OCI-LY1 (cell line): ENCODE measurements around the gene NPAS3.

Experiments
- H2AFZ ChIP-seq: fragments of 200-600 bp; sonication (generic), shearing (Covaris generic); 2 replicates; pipeline ENCODE4 v1.6.0; 2014; ENCODE audit warnings: antibody characterized with exemption, mild to moderate bottlenecking, low read length
- H3F3A ChIP-seq: fragments of 200-600 bp; sonication (generic), shearing (Covaris generic); 2 replicates; pipeline ENCODE4 v1.6.0; 2014; ENCODE audit warnings: mild to moderate bottlenecking, antibody characterized with exemption, low read length, moderate library complexity; ENCODE audit not compliant: insufficient read depth
- H3K27ac ChIP-seq: fragments of 200-600 bp; sonication (generic); 2 replicates; pipeline ENCODE4 v1.5.1; 2014; ENCODE audit warnings: low read length, mixed run types, mild to moderate bottlenecking, low read depth; ENCODE audit not compliant: poor library complexity, severe bottlenecking
- H3K27me3 ChIP-seq: fragments of 200-600 bp; sonication (generic); 2 replicates; pipeline ENCODE4 v1.6.0; 2014; ENCODE audit warnings: antibody characterized with exemption, mild to moderate bottlenecking, low read length, moderate library complexity; ENCODE audit not compliant: insufficient read depth
- H3K36me3 ChIP-seq: fragments of 200-600 bp; sonication (generic); 2 replicates; pipeline ENCODE4 v1.6.1; 2014; ENCODE audit warnings: mild to moderate bottlenecking, antibody characterized with exemption, low read length, moderate library complexity, mixed read lengths; ENCODE audit not compliant: insufficient read depth
- H3K4me1 ChIP-seq: fragments of 200-600 bp; sonication (generic); 2 replicates; pipeline ENCODE4 v1.5.1; 2014; ENCODE audit warnings: mild to moderate bottlenecking, low read length, moderate library complexity; ENCODE audit not compliant: insufficient read depth, severe bottlenecking
- H3K4me2 ChIP-seq: fragments of 200-600 bp; sonication (generic), shearing (Covaris generic); 2 replicates; pipeline ENCODE4 v1.6.1; 2014; ENCODE audit warnings: low read length
- H3K4me3 ChIP-seq: fragments of 200-600 bp; sonication (generic); 2 replicates; pipeline ENCODE4 v1.5.1; 2014; ENCODE audit warnings: low read length, low read depth, mild to moderate bottlenecking, mixed read lengths; ENCODE audit not compliant: poor library complexity, severe bottlenecking
- H3K79me2 ChIP-seq: fragments of 200-600 bp; shearing (Covaris generic); 2 replicates; pipeline ENCODE4 v1.6.1; 2016; ENCODE audit warnings: mixed run types, low read length, mixed read lengths; ENCODE audit not compliant: insufficient read depth
- H3K9ac ChIP-seq: fragments of 200-600 bp; sonication (generic), shearing (Covaris generic); 2 replicates; pipeline ENCODE4 v1.6.1; 2014; ENCODE audit warnings: mild to moderate bottlenecking, low read length, mixed read lengths
- H3K9me2 ChIP-seq: fragments of 200-600 bp; sonication (generic), shearing (Covaris generic); 2 replicates; pipeline ENCODE4 v1.6.1; 2014; ENCODE audit warnings: low read depth, mild to moderate bottlenecking, low read length, mixed read lengths
- H3K9me3 ChIP-seq: fragments of 200-600 bp; shearing (Covaris generic); 2 replicates; pipeline ENCODE4 v1.6.1; 2014; ENCODE audit warnings: low read length, mixed read lengths
- H4K20me1 ChIP-seq: fragments of 200-600 bp; sonication (generic), shearing (Covaris generic); 2 replicates; pipeline ENCODE4 v1.6.0; 2016; ENCODE audit warnings: mild to moderate bottlenecking, low read length; ENCODE audit not compliant: insufficient read depth
- CTCF ChIP-seq: fragments of 200-600 bp; sonication (generic), shearing (Covaris generic); IDR thresholded peaks from 2 replicates; pipeline ENCODE4 v1.5.1; 2017; ENCODE audit warnings: mild to moderate bottlenecking, antibody characterized with exemption, low read length, moderate library complexity, mixed read lengths
- EZH2 ChIP-seq: fragments of 200-600 bp; sonication (generic), shearing (Covaris generic); IDR thresholded peaks from 2 replicates; pipeline ENCODE4 v1.8.0; 2017; ENCODE audit warnings: borderline replicate concordance, mixed run types, mild to moderate bottlenecking, antibody characterized with exemption, low read length, moderate library complexity, mixed read lengths

Gene NPAS3

GRCh38 chr14:33717866-33718265, 779.2 kb downstream of the NPAS3 start:
- Histone ChIP-seq H3K4me2 (no peak overlapping the region), H4K20me1 (no peaks in the 10 kb centered on the region), H3K79me2 (no peaks in the 10 kb centered on the region), H3F3A (no peaks in the 10 kb centered on the region), H2AFZ (no peak overlapping the region), H3K9me3 (no peaks in the 10 kb centered on the region), H3K36me3 (no peaks in the 10 kb centered on the region), H3K27me3 (no peaks in the 10 kb centered on the region), H3K9me2 (no peaks in the 10 kb centered on the region), H3K4me3 (no peak overlapping the region), H3K9ac (no peak overlapping the region), H3K4me1 (no peaks in the 10 kb centered on the region), H3K27ac (no peak overlapping the region)
- TF ChIP-seq CTCF (no peak), EZH2 (no peak)

GRCh38 chr14:33720284-33720787, 781.7 kb downstream of the NPAS3 start:
- H4K20me1 ChIP-seq, result no peaks in the 10 kb centered on the region
- no peak overlapping the region for H3K9ac ChIP-seq
- H3K27ac ChIP-seq, result no peak overlapping the region
- no peak overlapping the region for H2AFZ ChIP-seq
- TF ChIP-seq EZH2 (no peak), CTCF (no peak)
- no peaks in the 10 kb centered on the region for H3K9me2 ChIP-seq
- no peaks in the 10 kb centered on the region for H3K79me2 ChIP-seq
- no peak overlapping the region for H3K4me2 ChIP-seq
- H3K36me3 ChIP-seq, result no peaks in the 10 kb centered on the region
- no peaks in the 10 kb centered on the region for H3K4me1 ChIP-seq
- H3F3A ChIP-seq, result no peaks in the 10 kb centered on the region
- no peaks in the 10 kb centered on the region for H3K9me3 ChIP-seq
- H3K4me3 ChIP-seq, result no peak overlapping the region
- H3K27me3 ChIP-seq, result no peaks in the 10 kb centered on the region

DNA sequence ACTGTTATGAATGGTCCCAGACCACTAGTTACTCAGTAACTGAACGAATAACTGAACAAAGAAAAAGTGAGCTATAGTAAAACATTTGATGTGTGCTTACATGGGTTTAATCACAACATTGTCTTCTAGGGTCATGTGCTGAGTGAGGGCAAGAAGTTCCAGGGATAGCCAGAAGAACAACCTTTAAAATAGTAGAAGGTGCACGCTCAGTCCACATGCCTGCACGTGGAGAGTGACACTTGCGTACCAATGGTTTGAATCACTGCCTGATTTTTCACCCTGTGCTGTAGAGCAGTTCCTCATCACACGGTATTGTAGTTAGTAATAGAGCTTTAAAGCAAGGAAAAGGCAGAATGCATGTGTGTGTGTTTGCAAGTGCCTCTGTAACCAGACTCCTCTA, 788.0 kb downstream of the NPAS3 start:
- H3K4me3 ChIP-seq, result no peak overlapping the region
- no peaks in the 10 kb centered on the region for H3K36me3 ChIP-seq
- H2AFZ ChIP-seq, result no peak overlapping the region
- H3K79me2 ChIP-seq, result no peaks in the 10 kb centered on the region
- no peak overlapping the region for H3K9ac ChIP-seq
- no peak overlapping the region for H3K27ac ChIP-seq
- no peaks in the 10 kb centered on the region for H4K20me1 ChIP-seq
- no peaks in the 10 kb centered on the region for H3K27me3 ChIP-seq
- H3F3A ChIP-seq, result no peaks in the 10 kb centered on the region
- TF ChIP-seq CTCF, result no peak
- TF ChIP-seq EZH2, result no peak
- H3K4me2 ChIP-seq, result no peak overlapping the region
- H3K9me3 ChIP-seq, result no peaks in the 10 kb centered on the region
- H3K9me2 ChIP-seq, result no peaks in the 10 kb centered on the region
- H3K4me1 ChIP-seq, result no peaks in the 10 kb centered on the region
